Panc1 (cell line): Measurements from ENCODE around the gene RBM6. TPM values are rescaled to one million over a fixed set of nuclear protein-coding genes. Genes with fewer than 3 reads are reported as not detected.

Source experiments
- ATAC-seq: fragments of 200-7000 bp; cut with Tn5 transposase; 2 replicates; pipeline ENCODE4 v1.9.1; 2020; ENCODE audit warnings: mild to moderate bottlenecking, moderate library complexity
- BruUV-seq: library from RNA; stranded (reverse); fragments of 400-500 nt; replicated peaks from 2 replicates; lab custom pipeline; 2021; lab: Mats Ljungman, UMichigan
- CTCF ChIA-PET: fragments of 300-600 bp; sonication (Branson Sonifier 250); formaldehyde crosslinking; loops from one replicate; lab custom pipeline; 2022; ENCODE audit warnings: antibody characterized with exemption; lab: Charles Lee
- POLR2A ChIA-PET: fragments of 300-600 bp; sonication (Branson Sonifier 250); formaldehyde crosslinking; loops from one replicate; lab custom pipeline; 2022; ENCODE audit warnings: antibody characterized with exemption; lab: Charles Lee
- DNase-seq: peaks from one replicate; pipeline ENCODE4 v3.0.0-alpha.2; 2010; ENCODE audit warnings: low read depth, low spot score
- H3K27ac ChIP-seq: 2 replicates; pipeline ENCODE4 v1.5.1; 2011; ENCODE audit warnings: mild to moderate bottlenecking, low read length, inconsistent platforms
- H3K27me3 ChIP-seq: fragments of 200-500 bp; sonication (Bioruptor generic); 2 replicates; pipeline ENCODE4 v1.6.0; 2014; ENCODE audit warnings: low read length, inconsistent platforms; ENCODE audit not compliant: control insufficient read depth, insufficient read depth
- H3K36me3 ChIP-seq: fragments of 200-500 bp; sonication (Bioruptor generic); 2 replicates; pipeline ENCODE4 v1.5.1; 2014; ENCODE audit warnings: inconsistent platforms, mild to moderate bottlenecking, low read length, moderate library complexity; ENCODE audit not compliant: control insufficient read depth, insufficient read depth
- H3K4me1 ChIP-seq: 2 replicates; pipeline ENCODE4 v1.5.1; 2011; ENCODE audit warnings: inconsistent platforms, mild to moderate bottlenecking, low read length, moderate library complexity; ENCODE audit not compliant: control insufficient read depth, insufficient read depth
- H3K4me3 ChIP-seq, 2 experiments: 2 replicates each; pipeline ENCODE4 v1.5.1; 2011 to 2012; ENCODE audit warnings: low read depth in 2 of 2, low read length in 2 of 2, mild to moderate bottlenecking in 2 of 2, inconsistent platforms in 1 of 2, moderate library complexity in 1 of 2
- H3K9me3 ChIP-seq: fragments of 200-500 bp; sonication (Bioruptor generic); 2 replicates; pipeline ENCODE4 v1.5.1; 2014; ENCODE audit warnings: low read depth, mild to moderate bottlenecking, inconsistent platforms, low read length, moderate library complexity; ENCODE audit not compliant: control insufficient read depth, insufficient read depth
- POLR2AphosphoS5 ChIP-seq: IDR thresholded peaks from 2 replicates; pipeline ENCODE4 v1.6.1; 2012; ENCODE audit warnings: mild to moderate bottlenecking, low read depth, low read length, moderate library complexity
- SIN3A ChIP-seq: IDR thresholded peaks from 2 replicates; pipeline ENCODE4 v1.6.1; 2012; ENCODE audit warnings: low read depth, mild to moderate bottlenecking, low read length, moderate library complexity, borderline replicate concordance; ENCODE audit not compliant: insufficient read depth
- TCF7L2 ChIP-seq: IDR thresholded peaks from 2 replicates; pipeline ENCODE4 v1.6.1; 2011; ENCODE audit warnings: mild to moderate bottlenecking, low read depth, low read length, inconsistent platforms
- in situ Hi-C: cut with HindIII; loops from 2 replicates; pipeline ENCODE4 v1.10.0; 2016; ENCODE audit warnings: low sequenced_read_pairs, low pct_unique_long_range_greater_than_20kb
- intact Hi-C: fragments of 100-400 bp; cut with micrococcal nuclease; formaldehyde crosslinking; loops from one replicate; pipeline ENCODE4 v1.10.0; 2022; ENCODE audit not compliant: unreplicated experiment
- total RNA-seq: library from RNA; stranded (reverse); gene quantifications from one replicate; pipeline ENCODE4 v1.2.1, GENCODE V29; 2021; ENCODE audit not compliant: unreplicated experiment
- TF ChIP-seq, protein P1 (sequence below), 2 experiments: IDR thresholded peaks; 2 replicates each; pipeline ENCODE4 v1.6.1; 2011 to 2012; ENCODE audit warnings: low read depth in 2 of 2, control low read depth in 1 of 2, low read length in 1 of 2, mild to moderate bottlenecking in 1 of 2, moderate library complexity in 1 of 2; ENCODE audit not compliant: insufficient read depth in 1 of 2
- TF ChIP-seq, protein P2 (sequence below): fragments of 450-650 bp; IDR thresholded peaks from 2 replicates; pipeline ENCODE4 v1.5.1; 2017; ENCODE audit warnings: mild to moderate bottlenecking

RBM6 gene
- total RNA-seq, 1 experiment from 2014 or later: 43.6 TPM

DNA sequence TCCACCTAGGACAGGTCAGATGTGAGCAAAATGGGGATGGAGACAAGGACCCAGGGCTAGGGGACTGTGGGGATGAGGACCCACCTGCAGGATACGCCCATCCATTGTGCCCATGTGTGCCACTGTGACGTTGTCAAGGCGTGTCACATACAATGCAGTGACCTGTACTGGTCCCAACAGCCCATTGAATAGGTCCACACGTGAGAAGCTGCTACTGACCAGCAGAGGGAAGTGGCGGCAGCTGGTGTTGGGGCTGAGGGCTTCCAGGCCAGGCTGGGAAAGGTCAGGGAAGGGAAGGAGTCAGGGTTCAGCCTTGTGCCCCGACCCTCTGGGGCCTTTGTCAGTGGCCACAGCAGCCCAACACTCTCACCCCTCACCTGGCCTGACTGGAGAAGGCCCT is 41.0 kb upstream of the RBM6 start:
- in situ Hi-C loops: no loop called here
- POLR2A ChIA-PET: no interaction called here
- intact Hi-C loops: no loop called here
- Histone ChIP-seq H3K9me3 (no peaks in the 10 kb centered on the region), H3K27me3 (no peaks in the 10 kb centered on the region), H3K27ac (no peak overlapping the region; the same call in 1 of the 2 replicates), H3K36me3 (peaks cover 2% of the 10 kb centered on the region; the same call in 1 of the 2 replicates), H3K4me1 (peaks cover 20% of the 10 kb centered on the region), H3K4me3 (no peak overlapping the region)
- TF ChIP-seq SIN3A (no peak), POLR2AphosphoS5 (no peak), TCF7L2 (no peak)
- TF ChIP-seq, protein P1, sequence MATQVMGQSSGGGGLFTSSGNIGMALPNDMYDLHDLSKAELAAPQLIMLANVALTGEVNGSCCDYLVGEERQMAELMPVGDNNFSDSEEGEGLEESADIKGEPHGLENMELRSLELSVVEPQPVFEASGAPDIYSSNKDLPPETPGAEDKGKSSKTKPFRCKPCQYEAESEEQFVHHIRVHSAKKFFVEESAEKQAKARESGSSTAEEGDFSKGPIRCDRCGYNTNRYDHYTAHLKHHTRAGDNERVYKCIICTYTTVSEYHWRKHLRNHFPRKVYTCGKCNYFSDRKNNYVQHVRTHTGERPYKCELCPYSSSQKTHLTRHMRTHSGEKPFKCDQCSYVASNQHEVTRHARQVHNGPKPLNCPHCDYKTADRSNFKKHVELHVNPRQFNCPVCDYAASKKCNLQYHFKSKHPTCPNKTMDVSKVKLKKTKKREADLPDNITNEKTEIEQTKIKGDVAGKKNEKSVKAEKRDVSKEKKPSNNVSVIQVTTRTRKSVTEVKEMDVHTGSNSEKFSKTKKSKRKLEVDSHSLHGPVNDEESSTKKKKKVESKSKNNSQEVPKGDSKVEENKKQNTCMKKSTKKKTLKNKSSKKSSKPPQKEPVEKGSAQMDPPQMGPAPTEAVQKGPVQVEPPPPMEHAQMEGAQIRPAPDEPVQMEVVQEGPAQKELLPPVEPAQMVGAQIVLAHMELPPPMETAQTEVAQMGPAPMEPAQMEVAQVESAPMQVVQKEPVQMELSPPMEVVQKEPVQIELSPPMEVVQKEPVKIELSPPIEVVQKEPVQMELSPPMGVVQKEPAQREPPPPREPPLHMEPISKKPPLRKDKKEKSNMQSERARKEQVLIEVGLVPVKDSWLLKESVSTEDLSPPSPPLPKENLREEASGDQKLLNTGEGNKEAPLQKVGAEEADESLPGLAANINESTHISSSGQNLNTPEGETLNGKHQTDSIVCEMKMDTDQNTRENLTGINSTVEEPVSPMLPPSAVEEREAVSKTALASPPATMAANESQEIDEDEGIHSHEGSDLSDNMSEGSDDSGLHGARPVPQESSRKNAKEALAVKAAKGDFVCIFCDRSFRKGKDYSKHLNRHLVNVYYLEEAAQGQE (IDR thresholded peaks at IDR 0.05; ENCODE audit: insufficient read depth in 1 of 2, low read depth in 2 of 2, low read length in 1 of 2): no peak
- TF ChIP-seq, protein P2, sequence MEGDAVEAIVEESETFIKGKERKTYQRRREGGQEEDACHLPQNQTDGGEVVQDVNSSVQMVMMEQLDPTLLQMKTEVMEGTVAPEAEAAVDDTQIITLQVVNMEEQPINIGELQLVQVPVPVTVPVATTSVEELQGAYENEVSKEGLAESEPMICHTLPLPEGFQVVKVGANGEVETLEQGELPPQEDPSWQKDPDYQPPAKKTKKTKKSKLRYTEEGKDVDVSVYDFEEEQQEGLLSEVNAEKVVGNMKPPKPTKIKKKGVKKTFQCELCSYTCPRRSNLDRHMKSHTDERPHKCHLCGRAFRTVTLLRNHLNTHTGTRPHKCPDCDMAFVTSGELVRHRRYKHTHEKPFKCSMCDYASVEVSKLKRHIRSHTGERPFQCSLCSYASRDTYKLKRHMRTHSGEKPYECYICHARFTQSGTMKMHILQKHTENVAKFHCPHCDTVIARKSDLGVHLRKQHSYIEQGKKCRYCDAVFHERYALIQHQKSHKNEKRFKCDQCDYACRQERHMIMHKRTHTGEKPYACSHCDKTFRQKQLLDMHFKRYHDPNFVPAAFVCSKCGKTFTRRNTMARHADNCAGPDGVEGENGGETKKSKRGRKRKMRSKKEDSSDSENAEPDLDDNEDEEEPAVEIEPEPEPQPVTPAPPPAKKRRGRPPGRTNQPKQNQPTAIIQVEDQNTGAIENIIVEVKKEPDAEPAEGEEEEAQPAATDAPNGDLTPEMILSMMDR: no peak
- no TSS peak for BruUV-seq
- DNase-seq (no peak), ATAC-seq (no peak)
- CTCF ChIA-PET: no interaction called here

DNA sequence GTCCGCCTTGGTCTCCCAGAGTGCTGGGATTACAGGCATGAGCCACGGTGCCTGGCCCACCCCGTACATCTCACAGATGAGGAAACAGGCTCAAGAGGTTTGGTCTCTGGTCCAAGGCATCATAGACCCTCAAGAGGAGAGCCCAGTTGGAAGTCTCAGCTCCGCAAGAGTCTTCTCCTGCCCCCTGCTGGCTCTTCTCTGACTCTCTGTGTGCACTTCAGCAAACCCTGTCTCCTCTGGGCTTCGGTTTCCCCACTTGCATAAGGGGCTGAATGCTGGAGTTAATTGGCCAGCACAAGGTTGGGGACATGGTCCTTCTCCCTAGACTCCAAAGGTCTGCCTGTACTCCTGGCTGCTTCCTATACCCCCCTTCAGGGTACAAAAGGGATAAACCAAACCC is 40.1 kb upstream of the RBM6 start:
- no peaks in the 10 kb centered on the region for H3K27me3 ChIP-seq
- intact Hi-C loops: no loop called here
- no peak for DNase-seq
- ATAC-seq: no peak
- peak overlapping the region; percentile 31 to 62; a peak in 3 of 4 replicates for H3K4me3 ChIP-seq
- peaks cover 20% of the 10 kb centered on the region for H3K4me1 ChIP-seq
- peaks cover 2% of the 10 kb centered on the region; the same call in 1 of the 2 replicates for H3K36me3 ChIP-seq
- no TSS peak for BruUV-seq
- in situ Hi-C loops: no loop called here
- H3K27ac ChIP-seq: peak overlapping the region; percentile 94
- POLR2A ChIA-PET: no interaction called here
- TF ChIP-seq POLR2AphosphoS5 (no peak), TCF7L2 (no peak)
- TF ChIP-seq, protein P1 (IDR thresholded peaks at IDR 0.05; ENCODE audit: insufficient read depth in 1 of 2, low read depth in 2 of 2, low read length in 1 of 2): no peak
- TF ChIP-seq, protein P2: peak; percentile 61; the same call in 1 of the 2 replicates
- CTCF ChIA-PET: interaction anchor here (0.5 to 0.9 kb wide), 4 partner anchors 14 to 1356 kb away, joined by 6 to 10 read pairs (median 8); partner anchors contain the start of gene INKA1
- no peaks in the 10 kb centered on the region for H3K9me3 ChIP-seq
